MM.1S (cell line): ENCODE results near the gene RGS6.

Experiments
- CTCF ChIP-seq: fragments of 300-600 bp; sonication (generic); IDR thresholded peaks from 2 replicates; pipeline ENCODE4 v1.5.1; 2016; ENCODE audit warnings: antibody characterized with exemption, low read length, mixed read lengths
- EZH2 ChIP-seq: fragments of 300-600 bp; sonication (generic); optimal IDR thresholded peaks from 2 replicates; pipeline ENCODE3; 2017; ENCODE audit warnings: low read depth, mild to moderate bottlenecking, antibody characterized with exemption, low read length, mixed read lengths

GRCh38 chr14:71959055-71959454 lies 26.8 kb downstream of the RGS6 start:
- TF ChIP-seq CTCF (no peak), EZH2 (no peak)
